ENCODE results near the gene PYDC1.
"Not testable (repeated sequence)": the region's sequence is repeated elsewhere in the genome, so short reads cannot be mapped to it uniquely, and the experiment has no call there.

Gene PYDC1

GRCh38 chr16:31179219-31179746, 37.7 kb downstream of the PYDC1 start:
- H3K36me3 Mint-ChIP-seq (ENCODE audit: insufficient read depth): peaks cover 55% of the 10 kb centered on the region
- peaks cover 59% of the 10 kb centered on the region for H3K4me1 Mint-ChIP-seq
- ATAC-seq (replicated peaks; ENCODE audit: extremely low read depth, poor library complexity, severe bottlenecking) (no peak), DNase-seq (ENCODE audit: low spot score in 2 of 2) (no peak)
- H3K9me3 Mint-ChIP-seq: no peaks in the 10 kb centered on the region
- no peaks in the 10 kb centered on the region for H3K27me3 Mint-ChIP-seq
- peak overlapping the region; percentile 99 for H3K27ac Mint-ChIP-seq (ENCODE audit: low read depth)
- peak overlapping the region; percentile 98 for H3K4me3 Mint-ChIP-seq

DNA sequence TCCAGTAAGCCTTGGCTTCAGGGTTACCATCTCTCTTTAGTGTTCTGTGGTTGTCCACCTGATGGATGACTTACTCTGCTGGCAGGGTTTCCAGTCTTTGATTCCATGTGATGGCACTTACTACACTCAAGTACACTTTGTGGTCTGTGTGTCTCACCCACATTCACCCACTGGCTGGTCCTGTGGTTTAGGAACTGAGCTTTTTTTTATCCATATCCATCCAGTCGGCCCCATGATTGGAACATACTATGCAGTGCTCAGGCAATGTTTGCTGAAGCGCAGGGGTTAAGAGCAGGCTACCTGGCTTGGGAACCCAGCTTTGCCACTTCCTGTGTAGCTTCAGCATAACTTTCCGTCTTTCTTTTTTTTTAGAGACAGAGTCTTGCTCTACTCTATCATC, 39.8 kb downstream of the PYDC1 start:
- no peaks in the 10 kb centered on the region for H3K9me3 Mint-ChIP-seq
- ATAC-seq (replicated peaks; ENCODE audit: extremely low read depth, poor library complexity, severe bottlenecking): peak; percentile 26
- no peaks in the 10 kb centered on the region for H3K27me3 Mint-ChIP-seq
- H3K27ac Mint-ChIP-seq (ENCODE audit: low read depth): peak overlapping the region; percentile 6
- peaks cover 33% of the 10 kb centered on the region for H3K36me3 Mint-ChIP-seq (ENCODE audit: insufficient read depth)
- H3K4me1 Mint-ChIP-seq: peaks cover 38% of the 10 kb centered on the region
- H3K4me3 Mint-ChIP-seq: peak overlapping the region; percentile 98
- DNase-seq (ENCODE audit: low spot score in 2 of 2): peak; percentile 31 to 34

GRCh38 chr16:31170048-31170447, 46.9 kb downstream of the PYDC1 start:
- H3K27me3 Mint-ChIP-seq; H3K4me1 Mint-ChIP-seq; H3K36me3 Mint-ChIP-seq (ENCODE audit: insufficient read depth); H3K9me3 Mint-ChIP-seq; H3K4me3 Mint-ChIP-seq; ATAC-seq (replicated peaks; ENCODE audit: extremely low read depth, poor library complexity, severe bottlenecking); DNase-seq (ENCODE audit: low spot score in 2 of 2); H3K27ac Mint-ChIP-seq (ENCODE audit: low read depth): not testable (repeated sequence)

GRCh38 chr16:31168848-31169247, 48.1 kb downstream of the PYDC1 start:
- Mint-ChIP-seq H3K4me1 (no peaks in the 10 kb centered on the region), H3K36me3 (ENCODE audit: insufficient read depth) (no peaks in the 10 kb centered on the region), H3K9me3 (no peaks in the 10 kb centered on the region), H3K27me3 (no peaks in the 10 kb centered on the region), H3K4me3 (no peak overlapping the region), H3K27ac (ENCODE audit: low read depth) (no peak overlapping the region)
- DNase-seq (ENCODE audit: low spot score in 2 of 2) (no peak), ATAC-seq (replicated peaks; ENCODE audit: extremely low read depth, poor library complexity, severe bottlenecking) (no peak)

- no peak overlapping the region for H3K27ac Mint-ChIP-seq (ENCODE audit: low read depth)
- DNase-seq (ENCODE audit: low spot score in 2 of 2) (no peak), ATAC-seq (replicated peaks; ENCODE audit: extremely low read depth, poor library complexity, severe bottlenecking) (no peak)
- no peaks in the 10 kb centered on the region for H3K27me3 Mint-ChIP-seq
- H3K4me1 Mint-ChIP-seq: no peaks in the 10 kb centered on the region
- no peak overlapping the region for H3K4me3 Mint-ChIP-seq
- H3K9me3 Mint-ChIP-seq: no peaks in the 10 kb centered on the region
- no peaks in the 10 kb centered on the region for H3K36me3 Mint-ChIP-seq (ENCODE audit: insufficient read depth)
These were observed 49.6 kb downstream of the PYDC1 start for GRCh38 chr16:31167315-31167714.
